ENCODE results near the gene PKLR. TPM values are rescaled to one million over a fixed set of nuclear protein-coding genes. Genes with fewer than 3 reads are reported as not detected.
A peak's percentile ranks its signal among the peaks of the same experiment; 100 is the strongest.

The PKLR gene
- total and polyA plus RNA-seq, 2 of the 4 experiments (the other 2 are of a cell fraction), result 0.03 TPM; not detected in 1

DNA sequence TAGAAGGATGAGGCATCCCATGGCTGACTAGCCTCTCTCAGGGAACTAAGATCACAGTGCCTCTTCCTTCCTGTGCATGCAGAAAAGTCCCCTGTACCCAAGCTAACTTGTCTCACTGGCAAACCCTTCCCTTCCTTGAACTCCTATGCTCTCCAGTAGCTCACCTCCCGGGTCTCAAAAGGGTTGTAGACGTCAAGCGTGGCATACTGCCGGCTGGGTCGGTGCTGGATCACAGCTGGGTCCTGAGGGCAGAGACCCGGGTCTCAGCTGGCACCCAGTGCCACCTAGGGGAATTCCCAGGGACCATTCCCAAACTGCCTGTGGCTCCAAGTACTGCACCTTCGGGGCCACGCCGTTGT, 39.8 kb downstream of the PKLR start:
- Histone ChIP-seq H3K23ac (ENCODE audit: low read depth, low read length) (peak overlapping the region; percentile 91), H2BK20ac (ENCODE audit: low read depth, low read length) (no peak overlapping the region), H4K20me1 (ENCODE audit: insufficient read depth, low read length) (no peaks in the 10 kb centered on the region), H3K56ac (ENCODE audit: extremely low read depth, insufficient read depth, low read length) (peak overlapping the region; percentile 77; the same call in 1 of the 2 replicates), H3K14ac (replicated peaks; ENCODE audit: low read depth, low read length) (peak overlapping the region; percentile 81), H3K4me3 (ENCODE audit: insufficient read depth, low read depth, low read length) (peak overlapping the region; percentile 65), H2AK9ac (replicated peaks; ENCODE audit: low read depth, low read length, poor library complexity) (peak overlapping the region; percentile 96), H2BK15ac (ENCODE audit: low read depth, low read length) (no peak overlapping the region), H4K8ac (ENCODE audit: low read depth in 2 of 2, low read length in 2 of 2) (peak overlapping the region; percentile 22 to 72), H4K91ac (ENCODE audit: insufficient read depth, low read depth, low read length) (peak overlapping the region; percentile 18), H3K27ac (ENCODE audit: insufficient read depth, low read length) (peak overlapping the region; percentile 70), H2BK120ac (ENCODE audit: low read depth, low read length) (no peak overlapping the region), H3K9ac (ENCODE audit: low read depth, low read length) (peak overlapping the region; percentile 74), H3K18ac (ENCODE audit: low read depth, low read length) (no peak overlapping the region), H3K9me3 (ENCODE audit: control insufficient read depth, insufficient read depth, low read length) (no peaks in the 10 kb centered on the region), H3K4me2 (ENCODE audit: low read depth, low read length) (peak overlapping the region; percentile 83), H3K36me3 (ENCODE audit: control insufficient read depth, insufficient read depth, low read length) (peaks cover 36% of the 10 kb centered on the region), H2AFZ (replicated peaks; ENCODE audit: low read length, poor library complexity) (peak overlapping the region; percentile 84), H2BK5ac (ENCODE audit: low read depth, low read length, poor library complexity, severe bottlenecking) (peak overlapping the region; percentile 62), H2AK5ac (ENCODE audit: low read depth, low read length) (peak overlapping the region; percentile 33), H3K79me1 (ENCODE audit: low read depth in 1 of 2, low read length in 2 of 2) (peaks cover 15 to 30% of the 10 kb centered on the region in 2 experiments), H3K4ac (ENCODE audit: low read depth, low read length) (peak overlapping the region; percentile 81), H3K9me1 (ENCODE audit: insufficient read depth, low read length) (peaks cover 4% of the 10 kb centered on the region; the same call in 1 of the 2 replicates), H3K4me1 (ENCODE audit: control insufficient read depth, insufficient read depth, low read length) (peaks cover 2% of the 10 kb centered on the region), H3K27me3 (ENCODE audit: control insufficient read depth, insufficient read depth, low read length) (no peaks in the 10 kb centered on the region), H4K5ac (ENCODE audit: low read depth, low read length) (peak overlapping the region; percentile 50)
- DNase-seq, result peak; percentile 15
- CTCF ChIA-PET, result interaction anchor here (0.6 to 1.3 kb wide), 2 partner anchors 11 to 1294 kb away, joined by 3 to 5 read pairs; no protein-coding TSS in a partner anchor
- intact Hi-C loops (cut with micrococcal nuclease), result loop anchor here (5.0 kb wide), 1 partner anchor 46 kb away; the partner anchor contains the start of gene FDPS
- in situ Hi-C loops (cut with MboI; ENCODE audit: low sequenced_read_pairs), result no loop called here
- dilution Hi-C loops (cut with HindIII; ENCODE audit: low sequenced_read_pairs, unreplicated experiment), result no loop called here
- BruUV-seq (replicated peaks), result no TSS peak
- TF ChIP-seq SMC3 (IDR thresholded peaks at IDR 0.05; ENCODE audit: low read depth, low read length) (no peak), RFX5 (IDR thresholded peaks at IDR 0.05; ENCODE audit: low read depth, low read length) (no peak)
- ATAC-seq (ENCODE audit: low read depth), result no peak
- WGBS, 2 experiments (ENCODE audit: extremely low coverage in 2 of 2, insufficient read length in 1 of 2), result 0% methylated on average over 3 of the region's 9 CpGs; no CpG with 5 or more reads in 1 of the 2 experiments
- POLR2A ChIA-PET (ENCODE audit: unreplicated experiment), result interaction anchor here (0.5 kb wide), 1 partner anchor 20 kb away, joined by 4 read pairs; a partner anchor contains a TSS
